ENCODE results near the gene ALDH6A1. TPM values are rescaled to one million over a fixed set of nuclear protein-coding genes. Genes with fewer than 3 reads are reported as not detected.

The ALDH6A1 gene
- total RNA-seq, 1 donor from 2014 or later, result 25.6 TPM

DNA sequence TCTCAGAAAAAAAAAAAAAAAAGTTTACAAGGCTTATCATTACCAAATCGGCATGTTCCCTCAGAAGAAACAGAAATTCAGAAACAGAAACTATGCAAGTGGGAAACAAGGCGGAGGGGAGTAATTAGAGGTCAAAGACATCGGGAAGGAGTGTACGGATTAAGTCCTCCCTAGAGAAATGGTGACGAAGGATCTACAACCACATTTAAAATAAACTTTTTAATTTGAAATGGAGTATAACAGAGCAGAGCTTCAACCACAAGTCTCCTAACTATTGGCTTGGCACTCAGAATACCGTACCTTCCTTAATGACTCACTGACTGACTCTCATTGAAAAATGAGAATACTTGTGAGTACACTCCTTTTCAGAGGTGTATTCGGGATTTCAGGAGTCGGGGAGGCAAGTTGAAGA lies 66.1 kb downstream of the ALDH6A1 start:
- Mint-ChIP-seq H3K4me3 (ENCODE audit: unreplicated experiment) (peak overlapping the region; percentile 97), H3K27me3 (ENCODE audit: unreplicated experiment) (no peaks in the 10 kb centered on the region), H3K36me3 (ENCODE audit: unreplicated experiment) (peaks cover 9% of the 10 kb centered on the region), H3K27ac (ENCODE audit: unreplicated experiment) (peak overlapping the region; percentile 95), H3K9me3 (ENCODE audit: unreplicated experiment) (no peaks in the 10 kb centered on the region), H3K4me1 (ENCODE audit: unreplicated experiment) (peaks cover 19% of the 10 kb centered on the region)
- TF ChIP-seq CTCF (IDR thresholded peaks at IDR 0.05), result no peak
- DNase-seq (ENCODE audit: extremely low spot score, unreplicated experiment), result no peak

- no peak for DNase-seq (ENCODE audit: extremely low spot score, unreplicated experiment)
- Mint-ChIP-seq H3K36me3 (ENCODE audit: unreplicated experiment) (peaks cover 13% of the 10 kb centered on the region), H3K4me1 (ENCODE audit: unreplicated experiment) (peaks cover 19% of the 10 kb centered on the region), H3K27ac (ENCODE audit: unreplicated experiment) (no peak overlapping the region), H3K9me3 (ENCODE audit: unreplicated experiment) (no peaks in the 10 kb centered on the region), H3K4me3 (ENCODE audit: unreplicated experiment) (no peak overlapping the region), H3K27me3 (ENCODE audit: unreplicated experiment) (no peaks in the 10 kb centered on the region)
- no peak for TF ChIP-seq CTCF (IDR thresholded peaks at IDR 0.05)
These were observed 68.3 kb downstream of the ALDH6A1 start for GRCh38 chr14:74015963-74016362.

- Mint-ChIP-seq H3K4me1 (ENCODE audit: unreplicated experiment) (peaks cover 14% of the 10 kb centered on the region), H3K27me3 (ENCODE audit: unreplicated experiment) (no peaks in the 10 kb centered on the region), H3K27ac (ENCODE audit: unreplicated experiment) (no peak overlapping the region), H3K4me3 (ENCODE audit: unreplicated experiment) (no peak overlapping the region), H3K36me3 (ENCODE audit: unreplicated experiment) (peaks cover 18% of the 10 kb centered on the region), H3K9me3 (ENCODE audit: unreplicated experiment) (no peaks in the 10 kb centered on the region)
- TF ChIP-seq CTCF (IDR thresholded peaks at IDR 0.05), result no peak
- DNase-seq (ENCODE audit: extremely low spot score, unreplicated experiment), result no peak
These were observed 69.1 kb downstream of the ALDH6A1 start for GRCh38 chr14:74015176-74015575.

DNA sequence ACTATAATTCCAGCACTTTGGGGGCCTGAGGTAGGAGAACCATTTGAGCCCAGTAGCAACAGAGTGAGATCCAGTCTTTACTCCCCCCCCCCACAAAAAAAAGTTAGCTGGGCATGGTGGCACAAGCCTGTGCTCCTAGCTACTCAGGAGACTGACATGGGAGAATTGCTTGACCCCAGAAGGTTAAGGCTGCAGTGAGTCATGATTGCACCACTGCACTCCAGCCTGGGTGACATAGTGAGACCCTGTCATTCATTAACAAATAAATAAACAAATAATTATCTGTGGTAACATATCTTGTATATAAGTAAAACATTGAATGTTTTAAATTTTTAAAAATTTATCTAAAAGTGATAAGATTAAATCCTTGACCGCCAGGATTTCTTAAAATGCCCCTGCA lies 70.0 kb downstream of the ALDH6A1 start:
- DNase-seq (ENCODE audit: extremely low spot score, unreplicated experiment), result no peak
- no peak for TF ChIP-seq CTCF (IDR thresholded peaks at IDR 0.05)
- H3K4me1 Mint-ChIP-seq (ENCODE audit: unreplicated experiment), result peaks cover 8% of the 10 kb centered on the region
- no peak overlapping the region for H3K27ac Mint-ChIP-seq (ENCODE audit: unreplicated experiment)
- no peaks in the 10 kb centered on the region for H3K9me3 Mint-ChIP-seq (ENCODE audit: unreplicated experiment)
- no peaks in the 10 kb centered on the region for H3K27me3 Mint-ChIP-seq (ENCODE audit: unreplicated experiment)
- peaks cover 21% of the 10 kb centered on the region for H3K36me3 Mint-ChIP-seq (ENCODE audit: unreplicated experiment)
- H3K4me3 Mint-ChIP-seq (ENCODE audit: unreplicated experiment), result no peak overlapping the region

GRCh38 chr14:74008843-74009499 lies 75.3 kb downstream of the ALDH6A1 start:
- no peak for DNase-seq (ENCODE audit: extremely low spot score, unreplicated experiment)
- H3K9me3 Mint-ChIP-seq (ENCODE audit: unreplicated experiment), result no peaks in the 10 kb centered on the region
- H3K4me3 Mint-ChIP-seq (ENCODE audit: unreplicated experiment), result no peak overlapping the region
- H3K27me3 Mint-ChIP-seq (ENCODE audit: unreplicated experiment), result no peaks in the 10 kb centered on the region
- no peaks in the 10 kb centered on the region for H3K4me1 Mint-ChIP-seq (ENCODE audit: unreplicated experiment)
- peaks cover 22% of the 10 kb centered on the region for H3K36me3 Mint-ChIP-seq (ENCODE audit: unreplicated experiment)
- TF ChIP-seq CTCF (IDR thresholded peaks at IDR 0.05), result no peak
- no peak overlapping the region for H3K27ac Mint-ChIP-seq (ENCODE audit: unreplicated experiment)

Other genes with a start within 250 kb of the ALDH6A1 start
- 5.0 and 7.2 TPM in 2 replicates for gene PTGR2, start 232.6 kb downstream of the ALDH6A1 start, total RNA-seq
- gene ZNF410, start 197.6 kb downstream of the ALDH6A1 start, total RNA-seq, result 41.8 and 42.2 TPM in 2 replicates
- gene FAM161B, start 134.4 kb downstream of the ALDH6A1 start, total RNA-seq, result 5.7 and 5.8 TPM in 2 replicates
- 19.1 and 24.0 TPM in 2 replicates for gene COQ6, start 134.2 kb downstream of the ALDH6A1 start, total RNA-seq
- gene ENTPD5, start 65.2 kb downstream of the ALDH6A1 start, total RNA-seq, result 17.0 and 18.4 TPM in 2 replicates
- 8.0 and 9.1 TPM in 2 replicates for gene BBOF1, start 65.1 kb downstream of the ALDH6A1 start, total RNA-seq
- 9.0 and 10.4 TPM in 2 replicates for gene LIN52, start 503 bp upstream of the ALDH6A1 start, total RNA-seq
- gene VSX2, start 155.0 kb upstream of the ALDH6A1 start, total RNA-seq, result not detected in 2 replicates
- 58.6 and 62.0 TPM in 2 replicates for gene ABCD4, start 218.5 kb upstream of the ALDH6A1 start, total RNA-seq

Measured in osteocyte (in vitro differentiated cells).